ENCODE data around the gene ACSBG1.

Gene ACSBG1

GRCh38 chr15:78208887-78209645, 25.3 kb downstream of the ACSBG1 start:
- Histone ChIP-seq H4K20me1 (ENCODE audit: low read depth, low read length) (no peaks in the 10 kb centered on the region), H3K9me3 (ENCODE audit: insufficient read depth, low read length) (no peaks in the 10 kb centered on the region), H2AFZ (ENCODE audit: low read depth, low read length, severe bottlenecking) (no peak overlapping the region), H3K9me2 (replicated peaks; ENCODE audit: insufficient read depth, low read length) (no peaks in the 10 kb centered on the region), H3K4me2 (ENCODE audit: low read depth, low read length, poor library complexity, severe bottlenecking) (no peak overlapping the region), H3K9ac (ENCODE audit: low read length) (no peak overlapping the region), H3K27ac (ENCODE audit: low read depth, low read length) (no peak overlapping the region), H3K79me2 (ENCODE audit: insufficient read depth, low read length) (no peaks in the 10 kb centered on the region), H3F3A (ENCODE audit: insufficient read depth) (no peaks in the 10 kb centered on the region), H3K27me3 (ENCODE audit: low read length) (no peaks in the 10 kb centered on the region), H3K4me3 (ENCODE audit: insufficient read depth, low read length, poor library complexity, severe bottlenecking) (no peak overlapping the region), H3K36me3 (ENCODE audit: low read length) (no peaks in the 10 kb centered on the region)
- no peak for TF ChIP-seq EZH2phosphoT487 (conservative IDR thresholded peaks at IDR 0.05; ENCODE audit: low read length)
- TF ChIP-seq, protein P1, sequence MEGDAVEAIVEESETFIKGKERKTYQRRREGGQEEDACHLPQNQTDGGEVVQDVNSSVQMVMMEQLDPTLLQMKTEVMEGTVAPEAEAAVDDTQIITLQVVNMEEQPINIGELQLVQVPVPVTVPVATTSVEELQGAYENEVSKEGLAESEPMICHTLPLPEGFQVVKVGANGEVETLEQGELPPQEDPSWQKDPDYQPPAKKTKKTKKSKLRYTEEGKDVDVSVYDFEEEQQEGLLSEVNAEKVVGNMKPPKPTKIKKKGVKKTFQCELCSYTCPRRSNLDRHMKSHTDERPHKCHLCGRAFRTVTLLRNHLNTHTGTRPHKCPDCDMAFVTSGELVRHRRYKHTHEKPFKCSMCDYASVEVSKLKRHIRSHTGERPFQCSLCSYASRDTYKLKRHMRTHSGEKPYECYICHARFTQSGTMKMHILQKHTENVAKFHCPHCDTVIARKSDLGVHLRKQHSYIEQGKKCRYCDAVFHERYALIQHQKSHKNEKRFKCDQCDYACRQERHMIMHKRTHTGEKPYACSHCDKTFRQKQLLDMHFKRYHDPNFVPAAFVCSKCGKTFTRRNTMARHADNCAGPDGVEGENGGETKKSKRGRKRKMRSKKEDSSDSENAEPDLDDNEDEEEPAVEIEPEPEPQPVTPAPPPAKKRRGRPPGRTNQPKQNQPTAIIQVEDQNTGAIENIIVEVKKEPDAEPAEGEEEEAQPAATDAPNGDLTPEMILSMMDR (IDR thresholded peaks at IDR 0.05; ENCODE audit: insufficient read depth, low read length, poor library complexity, severe bottlenecking) = no peak

- Histone ChIP-seq H3F3A (ENCODE audit: insufficient read depth) (no peaks in the 10 kb centered on the region), H2AFZ (ENCODE audit: low read depth, low read length, severe bottlenecking) (no peak overlapping the region), H3K9me2 (replicated peaks; ENCODE audit: insufficient read depth, low read length) (no peaks in the 10 kb centered on the region), H3K27ac (ENCODE audit: low read depth, low read length) (no peak overlapping the region), H3K9ac (ENCODE audit: low read length) (no peak overlapping the region), H4K20me1 (ENCODE audit: low read depth, low read length) (no peaks in the 10 kb centered on the region), H3K36me3 (ENCODE audit: low read length) (no peaks in the 10 kb centered on the region), H3K4me2 (ENCODE audit: low read depth, low read length, poor library complexity, severe bottlenecking) (no peak overlapping the region), H3K9me3 (ENCODE audit: insufficient read depth, low read length) (no peaks in the 10 kb centered on the region), H3K27me3 (ENCODE audit: low read length) (no peaks in the 10 kb centered on the region), H3K79me2 (ENCODE audit: insufficient read depth, low read length) (no peaks in the 10 kb centered on the region), H3K4me3 (ENCODE audit: insufficient read depth, low read length, poor library complexity, severe bottlenecking) (no peak overlapping the region)
- no peak for TF ChIP-seq EZH2phosphoT487 (conservative IDR thresholded peaks at IDR 0.05; ENCODE audit: low read length)
- TF ChIP-seq, protein P1 (IDR thresholded peaks at IDR 0.05; ENCODE audit: insufficient read depth, low read length, poor library complexity, severe bottlenecking) = no peak
Measured at GRCh38 chr15:78208341-78208844, 26.0 kb downstream of the ACSBG1 start.

DNA sequence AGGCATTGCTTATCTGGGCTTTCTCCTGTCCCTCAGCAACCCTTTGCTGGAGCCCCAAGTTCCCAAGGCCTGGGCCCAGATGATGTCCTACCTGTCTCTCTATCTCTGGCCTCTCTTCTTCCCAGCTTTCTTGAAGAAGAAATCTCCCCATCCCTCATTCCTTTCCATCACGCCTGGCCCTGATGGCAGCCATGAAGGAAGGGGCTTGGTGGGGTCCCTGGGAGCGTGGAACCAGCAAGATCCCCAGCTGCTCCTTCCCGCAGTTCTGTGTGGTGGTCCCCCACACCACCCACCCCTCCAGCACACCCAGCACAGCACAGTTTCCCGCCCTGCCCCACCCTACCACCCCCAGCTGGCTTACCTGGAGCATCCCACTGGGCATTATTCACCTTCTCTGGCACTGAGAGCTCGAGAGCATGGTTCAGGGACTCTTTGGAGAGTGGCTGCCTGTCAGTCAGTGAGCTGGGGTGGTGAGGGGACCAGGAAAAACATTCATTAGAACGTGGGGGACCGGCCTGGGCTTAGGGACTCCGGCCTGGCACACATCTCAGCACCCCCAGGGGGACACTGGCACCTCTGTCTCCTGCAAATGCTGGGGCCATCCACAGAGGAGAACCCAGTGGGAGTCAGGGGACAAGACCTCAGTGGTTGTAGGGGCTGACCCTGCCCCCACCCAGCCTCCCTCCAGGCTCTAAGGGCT, 26.6 kb downstream of the ACSBG1 start:
- Histone ChIP-seq H3K27ac (ENCODE audit: low read depth, low read length) (no peak overlapping the region), H3K27me3 (ENCODE audit: low read length) (no peaks in the 10 kb centered on the region), H3K36me3 (ENCODE audit: low read length) (no peaks in the 10 kb centered on the region), H3K9me2 (replicated peaks; ENCODE audit: insufficient read depth, low read length) (no peaks in the 10 kb centered on the region), H3K79me2 (ENCODE audit: insufficient read depth, low read length) (no peaks in the 10 kb centered on the region), H3K9ac (ENCODE audit: low read length) (no peak overlapping the region), H3K9me3 (ENCODE audit: insufficient read depth, low read length) (no peaks in the 10 kb centered on the region), H3K4me2 (ENCODE audit: low read depth, low read length, poor library complexity, severe bottlenecking) (no peak overlapping the region), H3K4me3 (ENCODE audit: insufficient read depth, low read length, poor library complexity, severe bottlenecking) (no peak overlapping the region), H3F3A (ENCODE audit: insufficient read depth) (no peaks in the 10 kb centered on the region), H4K20me1 (ENCODE audit: low read depth, low read length) (no peaks in the 10 kb centered on the region), H2AFZ (ENCODE audit: low read depth, low read length, severe bottlenecking) (no peak overlapping the region)
- no peak for TF ChIP-seq EZH2phosphoT487 (conservative IDR thresholded peaks at IDR 0.05; ENCODE audit: low read length)
- TF ChIP-seq, protein P1 (IDR thresholded peaks at IDR 0.05; ENCODE audit: insufficient read depth, low read length, poor library complexity, severe bottlenecking) = no peak

Measured in SU-DHL-6 (cell line).